Endothelial cell of umbilical vein (primary cell): ENCODE data around the gene VPS25. TPM values are rescaled to one million over a fixed set of nuclear protein-coding genes. Genes with fewer than 3 reads are reported as not detected.

Experiments used
- BruUV-seq: library from RNA; stranded (reverse); fragments of 400-500 nt; replicated peaks from 2 replicates; lab custom pipeline; 2021; lab: Mats Ljungman, UMichigan
- CTCF ChIA-PET: fragments of 300-600, 350-600 bp; sonication (Branson Sonifier 250); formaldehyde crosslinking; loops from one replicate; lab custom pipeline; 2021; ENCODE audit warnings: antibody characterized with exemption, inconsistent platforms; lab: Charles Lee
- POLR2A ChIA-PET: fragments of 300-600, 350-600 bp; sonication (Branson Sonifier 250); formaldehyde crosslinking; loops from one replicate; lab custom pipeline; 2021; ENCODE audit warnings: antibody characterized with exemption, inconsistent platforms; lab: Charles Lee
- DNase-seq: peaks from one replicate; pipeline ENCODE4 v3.0.0-alpha.2; 2011; ENCODE audit warnings: low read depth, low spot score
- FAIRE-seq: peaks from 2 replicates; lab custom pipeline; 2011; peaks lifted over from hg19 to GRCh38; lab: Jason Lieb, UNC
- H2AFZ ChIP-seq: 2 replicates; pipeline ENCODE4 v1.6.0; 2012; ENCODE audit warnings: low read depth, low read length, control low read depth, inconsistent platforms
- H3K27ac ChIP-seq: 2 replicates; pipeline ENCODE4 v1.5.1; 2011; ENCODE audit warnings: low read depth, mild to moderate bottlenecking, control low read depth, low read length, moderate library complexity; ENCODE audit not compliant: insufficient read depth
- H3K27me3 ChIP-seq, 2 experiments: 2 replicates each; pipeline versions ENCODE4 v1.6.0 to v1.6.1; 2011; ENCODE audit warnings: low read length in 2 of 2, mixed read lengths in 1 of 2; ENCODE audit not compliant: control insufficient read depth in 2 of 2, insufficient read depth in 2 of 2
- H3K36me3 ChIP-seq, 2 experiments: 2 replicates in 1 of 2; 3 replicates in 1 of 2; pipeline ENCODE4 v1.5.1; 2011; ENCODE audit warnings: low read length in 2 of 2, mild to moderate bottlenecking in 1 of 2, moderate library complexity in 1 of 2; ENCODE audit not compliant: control insufficient read depth in 2 of 2, insufficient read depth in 2 of 2; ENCODE audit errors: extremely low read depth in 1 of 2
- H3K4me1 ChIP-seq: 3 replicates; pipeline ENCODE4 v1.5.1; 2011; ENCODE audit warnings: mild to moderate bottlenecking, low read length; ENCODE audit not compliant: control insufficient read depth, insufficient read depth; ENCODE audit errors: extremely low read depth
- H3K4me2 ChIP-seq: 2 replicates; pipeline ENCODE4 v1.6.1; 2011; ENCODE audit warnings: low read length, control low read depth, mixed read lengths; ENCODE audit not compliant: insufficient read depth
- H3K4me3 ChIP-seq, 3 experiments: fragments of 200-600 bp in 1 of 3; sonication (generic), shearing (Covaris generic) in 1 of 3; replicated peaks in 1 of 3; 2 replicates each; pipeline ENCODE4 v1.5.1; 2011 to 2016; ENCODE audit warnings: control low read depth in 3 of 3, low read length in 3 of 3, mild to moderate bottlenecking in 2 of 3, inconsistent platforms in 1 of 3, low read depth in 1 of 3, moderate library complexity in 1 of 3; ENCODE audit not compliant: insufficient read depth in 1 of 3
- H3K79me2 ChIP-seq: 2 replicates; pipeline ENCODE4 v1.6.0; 2012; ENCODE audit warnings: low read length, inconsistent platforms; ENCODE audit not compliant: control insufficient read depth, insufficient read depth
- H3K9ac ChIP-seq: replicated peaks from 2 replicates; pipeline ENCODE3; 2011; ENCODE audit warnings: low read length, control low read depth; ENCODE audit not compliant: insufficient read depth; ENCODE audit errors: extremely low read depth
- H3K9me1 ChIP-seq: replicated peaks from 3 replicates; pipeline ENCODE4 v1.6.0; 2011; ENCODE audit warnings: mild to moderate bottlenecking, low read length; ENCODE audit not compliant: control insufficient read depth, insufficient read depth; ENCODE audit errors: extremely low read depth
- H3K9me3 ChIP-seq: replicated peaks from 2 replicates; pipeline ENCODE4 v1.5.1; 2012; ENCODE audit warnings: low read length, inconsistent platforms; ENCODE audit not compliant: control insufficient read depth, insufficient read depth
- H4K20me1 ChIP-seq: replicated peaks from 2 replicates; pipeline ENCODE3; 2011; ENCODE audit warnings: mild to moderate bottlenecking, low read length; ENCODE audit not compliant: control insufficient read depth, insufficient read depth; ENCODE audit errors: extremely low read depth
- CTCF ChIP-seq, 2 donors: IDR thresholded peaks; 1 replicate in 1 of 2; 2 replicates in 1 of 2; pipeline ENCODE4 v1.5.1; 2011; ENCODE audit warnings: low read length in 2 of 2, mild to moderate bottlenecking in 2 of 2, moderate library complexity in 2 of 2, control low read depth in 1 of 2, inconsistent platforms in 1 of 2, low read depth in 1 of 2; ENCODE audit not compliant: insufficient read depth in 1 of 2; ENCODE audit errors: extremely low read depth in 1 of 2
- EZH2 ChIP-seq: IDR thresholded peaks from 2 replicates; pipeline ENCODE4 v1.6.1; 2012; ENCODE audit warnings: borderline replicate concordance, low read depth, mild to moderate bottlenecking, moderate library complexity, low read length, inconsistent platforms; ENCODE audit not compliant: severe bottlenecking
- FOS ChIP-seq: IDR thresholded peaks from 2 replicates; pipeline ENCODE4 v1.6.1; 2011; ENCODE audit warnings: mild to moderate bottlenecking, low read length, moderate library complexity, borderline replicate concordance; ENCODE audit not compliant: insufficient read depth
- GATA2 ChIP-seq: IDR thresholded peaks from 2 replicates; pipeline ENCODE4 v1.7.0; 2011; ENCODE audit warnings: low read depth, mild to moderate bottlenecking, moderate library complexity, mixed read lengths, low read length; ENCODE audit not compliant: insufficient read length, insufficient read depth
- JUN ChIP-seq: IDR thresholded peaks from 2 replicates; pipeline ENCODE4 v1.6.1; 2011; ENCODE audit warnings: borderline replicate concordance, low read depth; ENCODE audit not compliant: insufficient read length, insufficient read depth
- MAX ChIP-seq: IDR thresholded peaks from 2 replicates; pipeline ENCODE4 v1.6.1; 2011; ENCODE audit not compliant: insufficient read depth, insufficient read length
- MYC ChIP-seq: IDR thresholded peaks from one replicate; pipeline ENCODE4 v1.6.1; 2011; ENCODE audit warnings: mild to moderate bottlenecking, low read depth, low read length
- POLR2A ChIP-seq: IDR thresholded peaks from 2 replicates; pipeline ENCODE4 v1.6.1; 2012; ENCODE audit warnings: low read depth, mild to moderate bottlenecking, control low read depth, low read length
- POLR2AphosphoS5 ChIP-seq: IDR thresholded peaks from 2 replicates; pipeline ENCODE4 v1.6.1; 2012; ENCODE audit warnings: low read depth, mild to moderate bottlenecking, control low read depth, low read length, moderate library complexity; ENCODE audit not compliant: insufficient read depth
- dilution Hi-C: fragments of 300-500 bp; cut with MboI; formaldehyde crosslinking; loops from one replicate; pipeline ENCODE4 v1.15.0; 2019; ENCODE audit warnings: low sequenced_read_pairs; ENCODE audit not compliant: extremely low pct_ligation_motif_present
- intact Hi-C: fragments of 100-400 bp; cut with micrococcal nuclease; formaldehyde crosslinking; loops from one replicate; pipeline ENCODE4 v1.10.0; 2022
- polyA plus RNA-seq, 4 experiments: library from polyadenylated mRNA; depleted of rRNA in 3 of 4; stranded (reverse) in 3 of 4; unstranded in 1 of 4; fragments of >200 nt; gene quantifications; 2 replicates each; pipeline versions ENCODE4 v1.2.1 to v1.2.3, GENCODE V29; 2011 to 2012; ENCODE audit warnings: missing spikeins in 1 of 4
- total RNA-seq: library from RNA; stranded (reverse); gene quantifications from 2 replicates; pipeline ENCODE4 v1.2.3, GENCODE V29; 2021

VPS25 gene
- total and polyA plus RNA-seq, 2 donors (not counting 3 experiments of a cell fraction or from before 2014, with no cell fraction given) = 45.0 to 86.8 TPM

GRCh38 chr17:42803074-42803883 lies 30.0 kb downstream of the VPS25 start:
- no peaks in the 10 kb centered on the region for H3K9me3 ChIP-seq
- TF ChIP-seq MYC (no peak), GATA2 (no peak), FOS (no peak), CTCF (IDR thresholded peaks at IDR 0.05; ENCODE audit: extremely low read depth in 1 of 2, insufficient read depth in 1 of 2, low read depth in 1 of 2, low read length in 2 of 2) (no peak), POLR2AphosphoS5 (no peak), POLR2A (no peak), JUN (no peak), MAX (no peak), EZH2 (no peak)
- no TSS peak for BruUV-seq
- no peaks in the 10 kb centered on the region for H3K27me3 ChIP-seq
- no peaks in the 10 kb centered on the region for H3K9me1 ChIP-seq
- FAIRE-seq = no peak
- dilution Hi-C loops (no loop called here), intact Hi-C loops (no loop called here)
- no peak overlapping the region for H3K9ac ChIP-seq
- H3K4me2 ChIP-seq = no peak overlapping the region
- no peaks in the 10 kb centered on the region for H4K20me1 ChIP-seq
- H3K36me3 ChIP-seq = no peaks in the 10 kb centered on the region
- no peak overlapping the region for H3K4me3 ChIP-seq
- H3K79me2 ChIP-seq = no peaks in the 10 kb centered on the region
- POLR2A ChIA-PET = interaction anchor here (0.6 kb wide), 1 partner anchor 111 kb away, joined by 3 read pairs; no protein-coding TSS in a partner anchor
- H3K4me1 ChIP-seq = no peaks in the 10 kb centered on the region
- CTCF ChIA-PET = interaction anchor here (0.8 to 2.3 kb wide), 6 partner anchors 12 to 78 kb away, joined by 3 to 15 read pairs (median 6); partner anchors contain the start of gene BECN1
- peak; percentile 36 for DNase-seq
- no peak overlapping the region for H2AFZ ChIP-seq
- H3K27ac ChIP-seq = no peak overlapping the region
